ENCODE results near the gene STAT2.
A peak's percentile ranks its signal among the peaks of the same experiment; 100 is the strongest.

The STAT2 gene

GRCh38 chr12:56308714-56309113, 51.2 kb downstream of the STAT2 start:
- Histone ChIP-seq H3K9me3 (ENCODE audit: control insufficient read depth in 1 of 2, low read length in 2 of 2) (no peaks in the 10 kb centered on the region), H3K36me3 (ENCODE audit: control insufficient read depth in 1 of 2, insufficient read depth in 2 of 2, low read length in 2 of 2) (peaks cover 0 to 50% of the 10 kb centered on the region in 2 donors)

GRCh38 chr12:56307221-56307965, 52.5 kb downstream of the STAT2 start:
- Histone ChIP-seq H3K4me3 (ENCODE audit: low read depth in 1 of 2, low read length in 2 of 2) (no peak overlapping the region), H3K9ac (ENCODE audit: low read depth in 1 of 2, low read length in 2 of 2) (no peak overlapping the region), H3K27me3 (ENCODE audit: control insufficient read depth in 1 of 2, insufficient read depth in 2 of 2, low read length in 2 of 2) (no peaks in the 10 kb centered on the region), H3K4me1 (ENCODE audit: control insufficient read depth in 1 of 2, insufficient read depth in 2 of 2, low read length in 2 of 2) (no peaks in the 10 kb centered on the region), H3K27ac (ENCODE audit: low read depth, low read length) (no peak overlapping the region), H3K9me3 (ENCODE audit: control insufficient read depth in 1 of 2, low read length in 2 of 2) (no peaks in the 10 kb centered on the region), H3K36me3 (ENCODE audit: control insufficient read depth in 1 of 2, insufficient read depth in 2 of 2, low read length in 2 of 2) (peaks cover 0 to 50% of the 10 kb centered on the region in 2 donors)

More at GRCh38 chr12:56308714-56309113, 51.2 kb downstream of the STAT2 start:
- Histone ChIP-seq H3K9ac (ENCODE audit: low read depth in 1 of 2, low read length in 2 of 2) (no peak overlapping the region), H3K27ac (ENCODE audit: low read depth, low read length) (no peak overlapping the region), H3K4me1 (ENCODE audit: control insufficient read depth in 1 of 2, insufficient read depth in 2 of 2, low read length in 2 of 2) (no peaks in the 10 kb centered on the region), H3K4me3 (ENCODE audit: low read depth in 1 of 2, low read length in 2 of 2) (no peak overlapping the region), H3K27me3 (ENCODE audit: control insufficient read depth in 1 of 2, insufficient read depth in 2 of 2, low read length in 2 of 2) (no peaks in the 10 kb centered on the region)

GRCh38 chr12:56304872-56305590, 54.9 kb downstream of the STAT2 start:
- H3K9ac ChIP-seq (ENCODE audit: low read depth in 1 of 2, low read length in 2 of 2), result no peak overlapping the region
- no peaks in the 10 kb centered on the region for H3K9me3 ChIP-seq (ENCODE audit: control insufficient read depth in 1 of 2, low read length in 2 of 2)
- H3K4me1 ChIP-seq (ENCODE audit: control insufficient read depth in 1 of 2, insufficient read depth in 2 of 2, low read length in 2 of 2), result peaks cover 18 to 19% of the 10 kb centered on the region in 2 donors
- peaks cover 0 to 33% of the 10 kb centered on the region in 2 donors for H3K36me3 ChIP-seq (ENCODE audit: control insufficient read depth in 1 of 2, insufficient read depth in 2 of 2, low read length in 2 of 2)
- H3K4me3 ChIP-seq (ENCODE audit: low read depth in 1 of 2, low read length in 2 of 2), result no peak overlapping the region
- H3K27ac ChIP-seq (ENCODE audit: low read depth, low read length), result no peak overlapping the region
- H3K27me3 ChIP-seq (ENCODE audit: control insufficient read depth in 1 of 2, insufficient read depth in 2 of 2, low read length in 2 of 2), result no peaks in the 10 kb centered on the region

- Histone ChIP-seq H3K9me3 (ENCODE audit: control insufficient read depth in 1 of 2, low read length in 2 of 2) (no peaks in the 10 kb centered on the region), H3K4me1 (ENCODE audit: control insufficient read depth in 1 of 2, insufficient read depth in 2 of 2, low read length in 2 of 2) (peaks cover 19 to 22% of the 10 kb centered on the region in 2 donors), H3K4me3 (ENCODE audit: low read depth in 1 of 2, low read length in 2 of 2) (no peak overlapping the region), H3K36me3 (ENCODE audit: control insufficient read depth in 1 of 2, insufficient read depth in 2 of 2, low read length in 2 of 2) (peaks cover 0 to 28% of the 10 kb centered on the region in 2 donors), H3K27me3 (ENCODE audit: control insufficient read depth in 1 of 2, insufficient read depth in 2 of 2, low read length in 2 of 2) (no peaks in the 10 kb centered on the region), H3K9ac (ENCODE audit: low read depth in 1 of 2, low read length in 2 of 2) (no peak overlapping the region), H3K27ac (ENCODE audit: low read depth, low read length) (no peak overlapping the region)
These were observed 55.6 kb downstream of the STAT2 start for GRCh38 chr12:56304276-56304675.

- peak overlapping the region; percentile 89 for H3K27ac ChIP-seq (ENCODE audit: low read depth, low read length)
- H3K9me3 ChIP-seq (ENCODE audit: control insufficient read depth in 1 of 2, low read length in 2 of 2), result no peaks in the 10 kb centered on the region
- peaks cover 4 to 14% of the 10 kb centered on the region in 2 donors for H3K36me3 ChIP-seq (ENCODE audit: control insufficient read depth in 1 of 2, insufficient read depth in 2 of 2, low read length in 2 of 2)
- peaks cover 43 to 54% of the 10 kb centered on the region in 2 donors for H3K4me1 ChIP-seq (ENCODE audit: control insufficient read depth in 1 of 2, insufficient read depth in 2 of 2, low read length in 2 of 2)
- peak overlapping the region; percentile 63 to 81 for H3K4me3 ChIP-seq (ENCODE audit: low read depth in 1 of 2, low read length in 2 of 2)
- peak overlapping the region; percentile 61 to 65 for H3K9ac ChIP-seq (ENCODE audit: low read depth in 1 of 2, low read length in 2 of 2)
- no peaks in the 10 kb centered on the region for H3K27me3 ChIP-seq (ENCODE audit: control insufficient read depth in 1 of 2, insufficient read depth in 2 of 2, low read length in 2 of 2)
These were observed 59.1 kb downstream of the STAT2 start for GRCh38 chr12:56300644-56301464.

GRCh38 chr12:56299853-56300643, 59.9 kb downstream of the STAT2 start, which contains the start of gene CS:
TSS of gene CS (minus strand) at chr12:56300330. CDS start at chr12:56300201, 129 bp downstream.
- H3K4me3 ChIP-seq (ENCODE audit: low read depth in 1 of 2, low read length in 2 of 2), result peak within 1 kb of the TSS; percentile 81 to 86
- peaks cover 43 to 54% of the 10 kb centered on the region in 2 donors for H3K4me1 ChIP-seq (ENCODE audit: control insufficient read depth in 1 of 2, insufficient read depth in 2 of 2, low read length in 2 of 2)
- H3K9me3 ChIP-seq (ENCODE audit: control insufficient read depth in 1 of 2, low read length in 2 of 2), result no peaks in the 10 kb centered on the region
- H3K27ac ChIP-seq (ENCODE audit: low read depth, low read length), result peak within 1 kb of the TSS; percentile 89
- H3K27me3 ChIP-seq (ENCODE audit: control insufficient read depth in 1 of 2, insufficient read depth in 2 of 2, low read length in 2 of 2), result no peaks in the 10 kb centered on the region
- peaks cover 4 to 10% of the 10 kb centered on the region in 2 donors for H3K36me3 ChIP-seq (ENCODE audit: control insufficient read depth in 1 of 2, insufficient read depth in 2 of 2, low read length in 2 of 2)
- peak within 1 kb of the TSS; percentile 92 to 93 for H3K9ac ChIP-seq (ENCODE audit: low read depth in 1 of 2, low read length in 2 of 2)

- H3K36me3 ChIP-seq (ENCODE audit: control insufficient read depth in 1 of 2, insufficient read depth in 2 of 2, low read length in 2 of 2), result peaks cover 4 to 8% of the 10 kb centered on the region in 2 donors
- no peaks in the 10 kb centered on the region for H3K9me3 ChIP-seq (ENCODE audit: control insufficient read depth in 1 of 2, low read length in 2 of 2)
- H3K27me3 ChIP-seq (ENCODE audit: control insufficient read depth in 1 of 2, insufficient read depth in 2 of 2, low read length in 2 of 2), result no peaks in the 10 kb centered on the region
- peak overlapping the region; percentile 92 to 93 for H3K9ac ChIP-seq (ENCODE audit: low read depth in 1 of 2, low read length in 2 of 2)
- H3K4me3 ChIP-seq (ENCODE audit: low read depth in 1 of 2, low read length in 2 of 2), result peak overlapping the region; percentile 81 to 86
- H3K27ac ChIP-seq (ENCODE audit: low read depth, low read length), result peak overlapping the region; percentile 89
- peaks cover 47 to 54% of the 10 kb centered on the region in 2 donors for H3K4me1 ChIP-seq (ENCODE audit: control insufficient read depth in 1 of 2, insufficient read depth in 2 of 2, low read length in 2 of 2)
These were observed 60.5 kb downstream of the STAT2 start for GRCh38 chr12:56299308-56299852.

- peak overlapping the region; percentile 23 for H3K27ac ChIP-seq (ENCODE audit: low read depth, low read length)
- H3K4me1 ChIP-seq (ENCODE audit: control insufficient read depth in 1 of 2, insufficient read depth in 2 of 2, low read length in 2 of 2), result peaks cover 53 to 54% of the 10 kb centered on the region in 2 donors
- H3K9ac ChIP-seq (ENCODE audit: low read depth in 1 of 2, low read length in 2 of 2), result peak overlapping the region; percentile 92 to 93
These were observed 61.1 kb downstream of the STAT2 start for GRCh38 chr12:56298828-56299227.

GRCh38 chr12:56297400-56297799, 62.5 kb downstream of the STAT2 start:
- Histone ChIP-seq H3K27me3 (ENCODE audit: control insufficient read depth in 1 of 2, insufficient read depth in 2 of 2, low read length in 2 of 2) (no peaks in the 10 kb centered on the region), H3K4me3 (ENCODE audit: low read depth in 1 of 2, low read length in 2 of 2) (peak overlapping the region in 1 of 2 donors; percentile 12), H3K9ac (ENCODE audit: low read depth in 1 of 2, low read length in 2 of 2) (no peak overlapping the region), H3K27ac (ENCODE audit: low read depth, low read length) (no peak overlapping the region), H3K9me3 (ENCODE audit: control insufficient read depth in 1 of 2, low read length in 2 of 2) (no peaks in the 10 kb centered on the region), H3K36me3 (ENCODE audit: control insufficient read depth in 1 of 2, insufficient read depth in 2 of 2, low read length in 2 of 2) (peaks cover 4 to 8% of the 10 kb centered on the region in 2 donors), H3K4me1 (ENCODE audit: control insufficient read depth in 1 of 2, insufficient read depth in 2 of 2, low read length in 2 of 2) (peaks cover 54 to 56% of the 10 kb centered on the region in 2 donors)

More at GRCh38 chr12:56298828-56299227, 61.1 kb downstream of the STAT2 start:
- Histone ChIP-seq H3K4me3 (ENCODE audit: low read depth in 1 of 2, low read length in 2 of 2) (peak overlapping the region; percentile 81 to 86), H3K9me3 (ENCODE audit: control insufficient read depth in 1 of 2, low read length in 2 of 2) (no peaks in the 10 kb centered on the region), H3K36me3 (ENCODE audit: control insufficient read depth in 1 of 2, insufficient read depth in 2 of 2, low read length in 2 of 2) (peaks cover 4 to 5% of the 10 kb centered on the region in 2 donors), H3K27me3 (ENCODE audit: control insufficient read depth in 1 of 2, insufficient read depth in 2 of 2, low read length in 2 of 2) (no peaks in the 10 kb centered on the region)

All from duodenal mucosa (tissue), 2 donors.